Gastroesophageal sphincter (tissue), 4 donors: Measurements from ENCODE around the gene IFT81. TPM values are rescaled to one million over a fixed set of nuclear protein-coding genes. Genes with fewer than 3 reads are reported as not detected.

Source experiments
- ATAC-seq: fragments of 150-250 bp; one replicate; pipeline ENCODE4 v1.9.1; 2016; ENCODE audit warnings: mild to moderate bottlenecking, moderate library complexity
- H3K27ac ChIP-seq, 4 donors: fragments of 200-600 bp; sonication (generic) in 3 of 4; 1 replicate in 3 of 4; 2 replicates in 1 of 4; pipeline ENCODE4 v1.5.1; 2016 to 2019
- H3K27me3 ChIP-seq: fragments of 200-600 bp; sonication (generic); one replicate; pipeline ENCODE4 v1.5.1; 2019
- H3K36me3 ChIP-seq, 2 donors: fragments of 200-600 bp; sonication (generic); one replicate each; pipeline ENCODE4 v1.5.1; 2019; ENCODE audit warnings: control low read depth in 1 of 2
- H3K4me1 ChIP-seq, 3 donors: fragments of 200-600 bp; sonication (generic); 1 replicate in 2 of 3; 2 replicates in 1 of 3; pipeline ENCODE4 v1.5.1; 2016 to 2019; ENCODE audit warnings: control low read depth in 2 of 3
- H3K4me3 ChIP-seq, 2 donors: fragments of 200-600 bp; sonication (generic); one replicate each; pipeline ENCODE4 v1.5.1; 2019; ENCODE audit warnings: mild to moderate bottlenecking in 1 of 2, moderate library complexity in 1 of 2
- H3K9me3 ChIP-seq, 3 donors: fragments of 200-600 bp; sonication (generic); one replicate each; pipeline ENCODE4 v1.5.1; 2017 to 2019; ENCODE audit warnings: control low read depth in 2 of 3
- CTCF ChIP-seq, 4 experiments: fragments of 200-600 bp in 2 of 4; fragments of 450-650 bp in 2 of 4; sonication (generic) in 1 of 4; IDR thresholded peaks; one replicate each; pipeline ENCODE4 v1.5.1; 2017 to 2019; ENCODE audit warnings: antibody characterized with exemption in 4 of 4, mild to moderate bottlenecking in 2 of 4, moderate library complexity in 2 of 4
- EP300 ChIP-seq: sonication (generic); formaldehyde crosslinking; IDR thresholded peaks from one replicate; pipeline ENCODE4 v1.6.1; 2017; ENCODE audit warnings: antibody characterized with exemption, mild to moderate bottlenecking
- POLR2A ChIP-seq, 2 donors: fragments of 450-650 bp; IDR thresholded peaks; one replicate each; pipeline ENCODE4 v1.6.1; 2017; ENCODE audit warnings: antibody characterized with exemption in 2 of 2, mild to moderate bottlenecking in 2 of 2, moderate library complexity in 1 of 2
- POLR2AphosphoS5 ChIP-seq: sonication (generic); formaldehyde crosslinking; IDR thresholded peaks from one replicate; pipeline ENCODE4 v1.6.1; 2017; ENCODE audit warnings: antibody characterized with exemption
- WGBS, 2 donors: methylation state at CpG; one replicate each; pipeline ENCODE4 v1.1.5; 2018; ENCODE audit warnings: low coverage in 1 of 2; 5-methylcytosine and 5-hydroxymethylcytosine counted together
- total RNA-seq, 4 donors: library from RNA; depleted of rRNA; stranded (reverse); fragments of >200 nt; gene quantifications; one replicate each; pipeline ENCODE4 v1.1.0, GENCODE V29; 2016

The IFT81 gene
- total RNA-seq, 4 donors from 2014 or later: 16.0 to 40.0 (median 20.7) TPM

GRCh38 chr12:110258466-110258865 is 134.3 kb downstream of the IFT81 start:
- 89 to 93% methylated on average over 3 to 12 of the region's 12 CpGs for WGBS, 2 donors
- Histone ChIP-seq H3K4me3 (no peak overlapping the region), H3K27ac (no peak overlapping the region), H3K27me3 (no peaks in the 10 kb centered on the region), H3K4me1 (peaks cover 0 to 5% (median 0%) of the 10 kb centered on the region in 3 donors), H3K36me3 (no peaks in the 10 kb centered on the region), H3K9me3 (no peaks in the 10 kb centered on the region)
- TF ChIP-seq CTCF (IDR thresholded peaks at IDR 0.05) (no peak), POLR2A (IDR thresholded peaks at IDR 0.05) (no peak), EP300 (no peak), POLR2AphosphoS5 (no peak)
- no peak for ATAC-seq

GRCh38 chr12:110262442-110263388 is 138.6 kb downstream of the IFT81 start:
- Histone ChIP-seq H3K27ac (no peak overlapping the region), H3K27me3 (no peaks in the 10 kb centered on the region), H3K9me3 (no peaks in the 10 kb centered on the region), H3K36me3 (no peaks in the 10 kb centered on the region), H3K4me3 (no peak overlapping the region), H3K4me1 (peaks cover 3 to 15% (median 11%) of the 10 kb centered on the region in 3 donors)
- no peak for ATAC-seq
- TF ChIP-seq CTCF (IDR thresholded peaks at IDR 0.05) (no peak), EP300 (no peak), POLR2A (IDR thresholded peaks at IDR 0.05) (no peak), POLR2AphosphoS5 (no peak)
- 78 to 85% methylated on average over 16 to 17 of the region's 17 CpGs for WGBS, 2 donors

GRCh38 chr12:110266381-110266960 is 142.3 kb downstream of the IFT81 start:
- ATAC-seq: no peak
- TF ChIP-seq EP300: no peak
- TF ChIP-seq POLR2A (IDR thresholded peaks at IDR 0.05): no peak
- TF ChIP-seq CTCF (IDR thresholded peaks at IDR 0.05): no peak
- no peak for TF ChIP-seq POLR2AphosphoS5
- peaks cover 13 to 51% (median 27%) of the 10 kb centered on the region in 3 donors for H3K4me1 ChIP-seq
- H3K36me3 ChIP-seq: no peaks in the 10 kb centered on the region
- no peaks in the 10 kb centered on the region for H3K27me3 ChIP-seq
- H3K27ac ChIP-seq: peak overlapping the region in 3 of 4 donors; percentile 67 to 69 (median 68)
- 43 to 58% methylated on average over 5 of the region's 5 CpGs for WGBS, 2 donors
- H3K4me3 ChIP-seq: no peak overlapping the region
- no peaks in the 10 kb centered on the region for H3K9me3 ChIP-seq

GRCh38 chr12:110266980-110267620 is 142.9 kb downstream of the IFT81 start:
- H3K9me3 ChIP-seq: no peaks in the 10 kb centered on the region
- peaks cover 13 to 57% (median 27%) of the 10 kb centered on the region in 3 donors for H3K4me1 ChIP-seq
- no peaks in the 10 kb centered on the region for H3K27me3 ChIP-seq
- WGBS, 2 donors: 9 to 10% methylated on average over 7 of the region's 9 CpGs
- peak; percentile 65 for ATAC-seq
- H3K4me3 ChIP-seq: no peak overlapping the region
- no peaks in the 10 kb centered on the region for H3K36me3 ChIP-seq
- peak overlapping the region; percentile 30 to 69 (median 68) for H3K27ac ChIP-seq
- TF ChIP-seq POLR2AphosphoS5 (peak; percentile 7), EP300 (no peak)

Other genes starting within 250 kb of the IFT81 start
- gene GLTP, start 243.8 kb upstream of the IFT81 start, total RNA-seq: 10 to 100 TPM; 35.2 to 70.3 (median 51.8) TPM
- 10 to 100 TPM; 12.4 to 29.4 (median 17.6) TPM for gene TCHP, start 224.1 kb upstream of the IFT81 start, total RNA-seq
- gene GIT2, start 128.0 kb upstream of the IFT81 start, total RNA-seq: 10 to 100 TPM; 36.8 to 52.8 (median 42.3) TPM
- 100 to 1,000 TPM; 141 to 182 (median 153) TPM for gene ANKRD13A, start 124.9 kb upstream of the IFT81 start, total RNA-seq
- gene C12orf76, start 75.8 kb upstream of the IFT81 start, total RNA-seq: 10 to 100 TPM in 3 of 4 donors, 1 to 10 TPM in 1; 9.4 to 21.5 (median 11.4) TPM
- gene ATP2A2, start 156.9 kb downstream of the IFT81 start, total RNA-seq: 100 to 1,000 TPM; 118 to 233 (median 163) TPM